MG63 (cell line): ENCODE data around the gene CASS4. TPM values are rescaled to one million over a fixed set of nuclear protein-coding genes. Genes with fewer than 3 reads are reported as not detected.

Experiments
- DNase-seq: peaks from one replicate; pipeline ENCODE4 v3.0.0-alpha.2; 2020
- H3K27me3 ChIP-seq: fragments of 250-450 bp; sonication (Bioruptor Pico); 2 replicates; pipeline ENCODE4 v1.5.1; 2020; ENCODE audit warnings: mild to moderate bottlenecking, moderate library complexity
- H3K36me3 ChIP-seq: fragments of 250-450 bp; sonication (Bioruptor Pico); 2 replicates; pipeline ENCODE4 v1.5.1; 2020; ENCODE audit warnings: mild to moderate bottlenecking, moderate library complexity
- H3K4me3 ChIP-seq: fragments of 250-450 bp; sonication (Bioruptor Pico); 2 replicates; pipeline ENCODE4 v1.5.1; 2020; ENCODE audit warnings: mild to moderate bottlenecking, moderate library complexity
- H3K9me3 ChIP-seq: fragments of 250-450 bp; sonication (Bioruptor Pico); 2 replicates; pipeline ENCODE4 v1.5.1; 2020; ENCODE audit warnings: mild to moderate bottlenecking, moderate library complexity
- total RNA-seq: library from RNA; depleted of rRNA; stranded (reverse); fragments of >200 nt; shearing (Covaris generic); gene quantifications from 2 replicates; pipeline ENCODE4 v1.2.3, GENCODE V29; 2014; ENCODE audit warnings: low replicate concordance; rRNA removed

Gene CASS4
- total RNA-seq, result 0.07 and 0.25 TPM in 2 replicates

- DNase-seq, result no peak
- H3K4me3 ChIP-seq, result no peak within 1 kb of the TSS
- H3K36me3 ChIP-seq, result peaks cover 32% of the 10 kb centered on the region
- H3K27me3 ChIP-seq, result no peaks in the 10 kb centered on the region
- no peaks in the 10 kb centered on the region for H3K9me3 ChIP-seq
Measured at GRCh38 chr20:56411759-56412472, at the start of gene CASS4. Gene CASS4 (plus strand): TSS chr20:56412260. CDS start chr20:56412459, 199 bp downstream.

- H3K36me3 ChIP-seq, result peaks cover 33% of the 10 kb centered on the region
- no peak overlapping the region for H3K4me3 ChIP-seq
- H3K27me3 ChIP-seq, result no peaks in the 10 kb centered on the region
- no peaks in the 10 kb centered on the region for H3K9me3 ChIP-seq
- no peak for DNase-seq
Measured at GRCh38 chr20:56362833-56363413, 49.1 kb upstream of the CASS4 start.

GRCh38 chr20:56363491-56363890, 48.6 kb upstream of the CASS4 start:
- Histone ChIP-seq H3K4me3 (no peak overlapping the region), H3K9me3 (no peaks in the 10 kb centered on the region), H3K36me3 (peaks cover 33% of the 10 kb centered on the region), H3K27me3 (no peaks in the 10 kb centered on the region)
- DNase-seq, result no peak

- no peak for DNase-seq
- Histone ChIP-seq H3K9me3 (no peaks in the 10 kb centered on the region), H3K36me3 (peaks cover 60% of the 10 kb centered on the region)
Measured at GRCh38 chr20:56368351-56369134, 43.5 kb upstream of the CASS4 start.

GRCh38 chr20:56369179-56369578, 42.9 kb upstream of the CASS4 start:
- H3K9me3 ChIP-seq, result no peaks in the 10 kb centered on the region
- H3K4me3 ChIP-seq, result no peak overlapping the region
- H3K27me3 ChIP-seq, result no peaks in the 10 kb centered on the region
- no peak for DNase-seq
- H3K36me3 ChIP-seq, result peaks cover 67% of the 10 kb centered on the region

More at GRCh38 chr20:56368351-56369134, 43.5 kb upstream of the CASS4 start:
- no peaks in the 10 kb centered on the region for H3K27me3 ChIP-seq
- H3K4me3 ChIP-seq, result no peak overlapping the region

- Histone ChIP-seq H3K27me3 (no peaks in the 10 kb centered on the region), H3K36me3 (peaks cover 78% of the 10 kb centered on the region), H3K4me3 (no peak overlapping the region), H3K9me3 (no peaks in the 10 kb centered on the region)
- no peak for DNase-seq
Measured at GRCh38 chr20:56371977-56372376, 40.1 kb upstream of the CASS4 start.

GRCh38 chr20:56372850-56373249, 39.2 kb upstream of the CASS4 start:
- Histone ChIP-seq H3K36me3 (peaks cover 85% of the 10 kb centered on the region), H3K4me3 (no peak overlapping the region), H3K9me3 (no peaks in the 10 kb centered on the region), H3K27me3 (no peaks in the 10 kb centered on the region)
- no peak for DNase-seq

GRCh38 chr20:56373942-56374341, 38.1 kb upstream of the CASS4 start:
- Histone ChIP-seq H3K36me3 (peaks cover 93% of the 10 kb centered on the region), H3K9me3 (no peaks in the 10 kb centered on the region), H3K27me3 (no peaks in the 10 kb centered on the region), H3K4me3 (no peak overlapping the region)
- peak; percentile 25 for DNase-seq

GRCh38 chr20:56376331-56376730, 35.7 kb upstream of the CASS4 start:
- DNase-seq, result no peak
- Histone ChIP-seq H3K4me3 (no peak overlapping the region), H3K9me3 (no peaks in the 10 kb centered on the region), H3K27me3 (no peaks in the 10 kb centered on the region), H3K36me3 (peaks cover 89% of the 10 kb centered on the region)

- no peak overlapping the region for H3K4me3 ChIP-seq
- no peaks in the 10 kb centered on the region for H3K9me3 ChIP-seq
- DNase-seq, result no peak
- H3K27me3 ChIP-seq, result no peaks in the 10 kb centered on the region
- H3K36me3 ChIP-seq, result peaks cover 88% of the 10 kb centered on the region
Measured at GRCh38 chr20:56378386-56378785, 33.7 kb upstream of the CASS4 start.

- Histone ChIP-seq H3K9me3 (no peaks in the 10 kb centered on the region), H3K27me3 (no peaks in the 10 kb centered on the region), H3K36me3 (peaks cover 92% of the 10 kb centered on the region), H3K4me3 (no peak overlapping the region)
- no peak for DNase-seq
Measured at GRCh38 chr20:56380375-56380774, 31.7 kb upstream of the CASS4 start.

- no peaks in the 10 kb centered on the region for H3K27me3 ChIP-seq
- no peaks in the 10 kb centered on the region for H3K9me3 ChIP-seq
- DNase-seq, result no peak
- H3K4me3 ChIP-seq, result no peak overlapping the region
- peaks cover 92% of the 10 kb centered on the region for H3K36me3 ChIP-seq
Measured at GRCh38 chr20:56381501-56381900, 30.6 kb upstream of the CASS4 start.

- Histone ChIP-seq H3K9me3 (no peaks in the 10 kb centered on the region), H3K36me3 (peaks cover 92% of the 10 kb centered on the region), H3K27me3 (no peaks in the 10 kb centered on the region), H3K4me3 (no peak overlapping the region)
- no peak for DNase-seq
Measured at GRCh38 chr20:56382696-56383095, 29.4 kb upstream of the CASS4 start.

GRCh38 chr20:56383334-56383733, 28.7 kb upstream of the CASS4 start:
- no peaks in the 10 kb centered on the region for H3K9me3 ChIP-seq
- no peak for DNase-seq
- no peaks in the 10 kb centered on the region for H3K27me3 ChIP-seq
- no peak overlapping the region for H3K4me3 ChIP-seq
- H3K36me3 ChIP-seq, result peaks cover 91% of the 10 kb centered on the region

- Histone ChIP-seq H3K36me3 (peaks cover 96% of the 10 kb centered on the region), H3K4me3 (no peak overlapping the region)
Measured at GRCh38 chr20:56385130-56385529, 26.9 kb upstream of the CASS4 start.

GRCh38 chr20:56386219-56386618, 25.8 kb upstream of the CASS4 start:
- H3K4me3 ChIP-seq, result no peak overlapping the region
- H3K9me3 ChIP-seq, result no peaks in the 10 kb centered on the region
- peaks cover 96% of the 10 kb centered on the region for H3K36me3 ChIP-seq
- no peaks in the 10 kb centered on the region for H3K27me3 ChIP-seq
- no peak for DNase-seq

More at GRCh38 chr20:56385130-56385529, 26.9 kb upstream of the CASS4 start:
- Histone ChIP-seq H3K27me3 (no peaks in the 10 kb centered on the region), H3K9me3 (no peaks in the 10 kb centered on the region)
- DNase-seq, result no peak

- DNase-seq, result no peak
- Histone ChIP-seq H3K36me3 (peaks cover 80% of the 10 kb centered on the region), H3K9me3 (no peaks in the 10 kb centered on the region)
Measured at GRCh38 chr20:56388882-56389281, 23.2 kb upstream of the CASS4 start.

More at GRCh38 chr20:56388882-56389281, 23.2 kb upstream of the CASS4 start:
- Histone ChIP-seq H3K4me3 (no peak overlapping the region), H3K27me3 (no peaks in the 10 kb centered on the region)
